Femur (tissue), 1 donor: ENCODE results near the gene PTGS1.
"Not testable (repeated sequence)": the region's sequence is repeated elsewhere in the genome, so short reads cannot be mapped to it uniquely, and the experiment has no call there.

Experiments
- DNase-seq: peaks from one replicate; pipeline ENCODE4 v3.0.0-alpha.2; 2017

The PTGS1 gene

GRCh38 chr9:122370869-122371755 lies at the start of gene PTGS1:
Gene PTGS1 (plus strand): TSS chr9:122371024. CDS start chr9:122371085, 61 bp downstream.
- peak; percentile 58 for DNase-seq

GRCh38 chr9:122322553-122322952 lies 48.3 kb upstream of the PTGS1 start:
- no peak for DNase-seq

- DNase-seq, result not testable (repeated sequence)
These were observed 46.2 kb upstream of the PTGS1 start for GRCh38 chr9:122324665-122325064.

GRCh38 chr9:122325124-122325523 lies 45.7 kb upstream of the PTGS1 start:
- no peak for DNase-seq

GRCh38 chr9:122327175-122327574 lies 43.6 kb upstream of the PTGS1 start:
- DNase-seq, result no peak

- DNase-seq, result no peak
These were observed 41.2 kb upstream of the PTGS1 start for GRCh38 chr9:122329597-122329996.

GRCh38 chr9:122330466-122330865 lies 40.4 kb upstream of the PTGS1 start:
- DNase-seq, result not testable (repeated sequence)

GRCh38 chr9:122331523-122331927 lies 39.3 kb upstream of the PTGS1 start:
- no peak for DNase-seq

- peak; percentile 57 for DNase-seq
These were observed 38.7 kb upstream of the PTGS1 start for GRCh38 chr9:122332083-122332482.

GRCh38 chr9:122332644-122333043 lies 38.2 kb upstream of the PTGS1 start:
- DNase-seq, result no peak

- no peak for DNase-seq
These were observed 37.5 kb upstream of the PTGS1 start for GRCh38 chr9:122333169-122333808.

- no peak for DNase-seq
These were observed 35.9 kb upstream of the PTGS1 start for GRCh38 chr9:122334916-122335315.

- no peak for DNase-seq
These were observed 34.6 kb upstream of the PTGS1 start for GRCh38 chr9:122336189-122336588.

GRCh38 chr9:122336866-122337555 lies 33.8 kb upstream of the PTGS1 start:
- no peak for DNase-seq

- DNase-seq, result no peak
These were observed 33.3 kb upstream of the PTGS1 start for GRCh38 chr9:122337556-122337929.

- no peak for DNase-seq
These were observed 32.3 kb upstream of the PTGS1 start for GRCh38 chr9:122338536-122338935.

- DNase-seq, result no peak
These were observed 31.8 kb upstream of the PTGS1 start for GRCh38 chr9:122338994-122339393.

- DNase-seq, result no peak
These were observed 31.2 kb upstream of the PTGS1 start for GRCh38 chr9:122339579-122339978.

- DNase-seq, result no peak
These were observed 30.7 kb upstream of the PTGS1 start for GRCh38 chr9:122340161-122340560.

GRCh38 chr9:122342323-122343050 lies 28.3 kb upstream of the PTGS1 start:
- DNase-seq, result no peak

- DNase-seq, result peak; percentile 50
These were observed 24.1 kb upstream of the PTGS1 start for GRCh38 chr9:122346478-122347347.
